ENCODE measurements around the gene SLC25A33. TPM values are rescaled to one million over a fixed set of nuclear protein-coding genes. Genes with fewer than 3 reads are reported as not detected.
"Not testable (repeated sequence)": the region's sequence is repeated elsewhere in the genome, so short reads cannot be mapped to it uniquely, and the experiment has no call there.

SLC25A33 gene
- total RNA-seq, 6 experiments from 2014 or later, result 3.5 to 26.5 (median 8.2) TPM

DNA sequence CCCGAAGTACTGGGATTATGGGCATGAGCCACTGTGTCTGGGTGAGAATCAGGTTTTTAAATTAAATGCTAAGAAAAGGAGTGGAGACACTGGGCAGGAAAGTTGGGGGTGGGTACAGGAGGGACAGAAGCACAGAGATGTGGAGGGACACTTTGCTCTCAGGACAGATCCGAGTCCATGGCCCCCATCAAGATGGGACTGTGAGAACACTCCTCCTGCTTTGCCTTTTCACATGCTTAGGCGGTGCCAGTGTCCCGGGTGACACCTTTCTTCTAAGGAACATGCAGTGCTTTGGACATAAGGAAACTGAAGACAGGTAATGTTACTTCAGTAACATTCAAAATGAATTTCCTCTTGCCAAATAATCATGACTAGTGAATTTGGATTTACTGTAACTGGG, 16.7 kb downstream of the SLC25A33 start:
- Histone ChIP-seq H3K9me3 (no peaks in the 10 kb centered on the region), H3K4me1 (peaks cover 0 to 59% (median 22%) of the 10 kb centered on the region in 4 donors), H3K27me3 (no peaks in the 10 kb centered on the region), H3K36me3 (peaks cover 0 to 26% (median 8%) of the 10 kb centered on the region in 4 donors), H3K4me3 (peak overlapping the region in 1 of 3 donors; percentile 19), H3K27ac (peak overlapping the region; percentile 80 to 84 (median 83))
- no peak for DNase-seq
- no peak for TF ChIP-seq POLR2A (IDR thresholded peaks at IDR 0.05)
- TF ChIP-seq, protein P1, sequence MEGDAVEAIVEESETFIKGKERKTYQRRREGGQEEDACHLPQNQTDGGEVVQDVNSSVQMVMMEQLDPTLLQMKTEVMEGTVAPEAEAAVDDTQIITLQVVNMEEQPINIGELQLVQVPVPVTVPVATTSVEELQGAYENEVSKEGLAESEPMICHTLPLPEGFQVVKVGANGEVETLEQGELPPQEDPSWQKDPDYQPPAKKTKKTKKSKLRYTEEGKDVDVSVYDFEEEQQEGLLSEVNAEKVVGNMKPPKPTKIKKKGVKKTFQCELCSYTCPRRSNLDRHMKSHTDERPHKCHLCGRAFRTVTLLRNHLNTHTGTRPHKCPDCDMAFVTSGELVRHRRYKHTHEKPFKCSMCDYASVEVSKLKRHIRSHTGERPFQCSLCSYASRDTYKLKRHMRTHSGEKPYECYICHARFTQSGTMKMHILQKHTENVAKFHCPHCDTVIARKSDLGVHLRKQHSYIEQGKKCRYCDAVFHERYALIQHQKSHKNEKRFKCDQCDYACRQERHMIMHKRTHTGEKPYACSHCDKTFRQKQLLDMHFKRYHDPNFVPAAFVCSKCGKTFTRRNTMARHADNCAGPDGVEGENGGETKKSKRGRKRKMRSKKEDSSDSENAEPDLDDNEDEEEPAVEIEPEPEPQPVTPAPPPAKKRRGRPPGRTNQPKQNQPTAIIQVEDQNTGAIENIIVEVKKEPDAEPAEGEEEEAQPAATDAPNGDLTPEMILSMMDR (IDR thresholded peaks at IDR 0.05), result no peak
- intact Hi-C loops (cut with DNase I), result no loop called here
- 59% methylated on average over 3 of the region's 4 CpGs for WGBS (ENCODE audit: insufficient coverage, low coverage, low lambda C conversion rate, missing lambda C conversion rate)
- ATAC-seq, result no peak

DNA sequence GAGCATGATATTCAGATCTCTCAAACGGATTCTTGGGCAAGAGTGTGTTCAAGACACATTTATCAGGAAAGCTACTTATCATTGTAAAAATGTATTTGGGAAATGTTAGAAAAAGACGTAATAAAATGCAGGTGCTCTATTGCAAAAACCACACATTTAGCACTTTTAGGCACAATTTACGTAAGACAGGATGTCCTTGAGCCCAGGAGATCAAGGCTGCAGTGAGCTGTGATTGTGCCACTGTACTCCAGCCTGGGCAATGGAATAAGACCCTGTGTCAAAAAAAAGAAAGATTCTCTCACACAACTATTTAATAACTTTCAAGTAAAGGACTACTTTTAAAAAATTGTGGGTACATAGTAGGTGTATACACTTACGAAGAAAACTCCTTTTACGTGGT, 18.4 kb downstream of the SLC25A33 start:
- TF ChIP-seq POLR2A (IDR thresholded peaks at IDR 0.05), result no peak
- intact Hi-C loops (cut with DNase I), result no loop called here

DNA sequence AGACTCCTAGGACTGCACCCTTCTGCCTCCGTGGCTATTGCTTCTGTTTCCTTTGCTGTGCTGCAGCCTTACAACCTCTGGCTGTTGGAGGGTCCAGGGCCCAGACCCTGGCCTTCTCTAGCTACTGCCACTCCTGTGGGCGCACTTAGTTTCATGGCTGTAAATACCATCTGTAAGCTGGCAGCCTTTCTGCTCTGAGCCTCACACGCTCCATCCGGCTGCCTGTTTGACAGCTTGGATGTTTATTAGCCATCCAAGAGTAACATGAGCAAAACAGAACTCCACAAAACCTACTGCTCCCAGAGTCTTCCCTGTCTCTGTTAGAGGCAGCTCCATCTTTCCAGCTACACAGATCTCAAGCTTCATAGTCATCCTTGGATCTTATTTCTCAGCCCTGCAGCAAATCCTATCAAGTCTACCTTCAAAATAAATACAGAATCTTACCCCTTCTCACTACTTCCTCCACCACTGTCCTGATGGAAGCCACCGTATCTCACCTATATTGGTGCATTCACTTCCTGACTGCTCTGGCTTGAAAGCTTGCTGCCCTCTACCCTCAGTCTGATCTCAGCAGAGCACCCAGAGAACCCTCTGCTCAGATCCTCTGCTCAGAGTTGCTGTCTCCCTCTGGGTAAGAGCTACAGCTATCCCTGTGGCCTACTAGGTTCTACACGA, 19.1 kb downstream of the SLC25A33 start:
- Histone ChIP-seq H3K36me3 (peaks cover 0 to 26% (median 8%) of the 10 kb centered on the region in 4 donors), H3K27ac (no peak overlapping the region), H3K27me3 (no peaks in the 10 kb centered on the region), H3K9me3 (no peaks in the 10 kb centered on the region), H3K4me1 (peaks cover 0 to 38% (median 13%) of the 10 kb centered on the region in 4 donors), H3K4me3 (no peak overlapping the region)
- intact Hi-C loops (cut with DNase I), result no loop called here
- 87% methylated on average over 6 of the region's 6 CpGs for WGBS (ENCODE audit: insufficient coverage, low coverage, low lambda C conversion rate, missing lambda C conversion rate)
- ATAC-seq, result no peak
- no peak for DNase-seq
- no peak for TF ChIP-seq POLR2A (IDR thresholded peaks at IDR 0.05)
- TF ChIP-seq, protein P1 (IDR thresholded peaks at IDR 0.05), result no peak

More for the DNA sequence above, 18.4 kb downstream of the SLC25A33 start:
- WGBS (ENCODE audit: insufficient coverage, low coverage, low lambda C conversion rate, missing lambda C conversion rate), result 50% methylated on average over 5 of the region's 5 CpGs
- Histone ChIP-seq H3K9me3 (no peaks in the 10 kb centered on the region), H3K27me3 (no peaks in the 10 kb centered on the region), H3K4me3 (no peak overlapping the region), H3K36me3 (peaks cover 0 to 26% (median 8%) of the 10 kb centered on the region in 4 donors), H3K4me1 (peaks cover 0 to 46% (median 13%) of the 10 kb centered on the region in 4 donors), H3K27ac (no peak overlapping the region)
- ATAC-seq, result no peak
- DNase-seq, result no peak

DNA sequence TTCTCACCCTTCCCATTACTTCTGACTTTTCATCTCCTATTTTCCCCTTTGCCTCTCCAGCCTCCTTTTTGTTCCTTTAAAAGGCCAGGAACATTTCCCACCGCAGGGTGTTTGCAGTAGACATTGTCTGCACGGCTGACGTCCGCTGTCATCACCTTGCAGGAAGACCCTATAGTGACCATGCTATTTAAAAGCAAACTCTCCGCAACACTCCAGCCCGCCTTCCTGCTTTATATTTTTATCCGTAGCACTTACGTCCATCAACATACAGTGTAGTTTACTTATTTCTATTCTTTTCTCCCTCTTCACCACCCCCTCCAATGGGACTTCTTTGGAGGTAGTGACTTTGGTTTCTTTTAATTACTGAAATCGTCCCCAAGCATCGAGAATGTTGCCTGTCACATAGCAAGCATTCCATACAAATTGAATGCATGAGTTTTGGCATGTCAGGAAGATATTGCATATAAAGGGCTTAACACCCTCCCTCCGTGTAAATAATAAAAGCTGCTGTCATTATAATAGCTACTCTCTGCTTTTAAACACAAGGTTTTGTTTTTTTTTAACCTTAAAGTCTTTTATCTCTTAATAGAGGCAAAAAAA, 19.8 kb downstream of the SLC25A33 start:
- Histone ChIP-seq H3K4me3 (no peak overlapping the region), H3K36me3 (peaks cover 0 to 26% (median 8%) of the 10 kb centered on the region in 4 donors), H3K4me1 (peaks cover 0 to 33% (median 12%) of the 10 kb centered on the region in 4 donors), H3K27me3 (no peaks in the 10 kb centered on the region), H3K9me3 (no peaks in the 10 kb centered on the region), H3K27ac (no peak overlapping the region)
- no peak for DNase-seq
- no peak for TF ChIP-seq POLR2A (IDR thresholded peaks at IDR 0.05)
- TF ChIP-seq, protein P1 (IDR thresholded peaks at IDR 0.05), result no peak
- 89% methylated on average over 11 of the region's 11 CpGs for WGBS (ENCODE audit: insufficient coverage, low coverage, low lambda C conversion rate, missing lambda C conversion rate)
- intact Hi-C loops (cut with DNase I), result no loop called here
- no peak for ATAC-seq

DNA sequence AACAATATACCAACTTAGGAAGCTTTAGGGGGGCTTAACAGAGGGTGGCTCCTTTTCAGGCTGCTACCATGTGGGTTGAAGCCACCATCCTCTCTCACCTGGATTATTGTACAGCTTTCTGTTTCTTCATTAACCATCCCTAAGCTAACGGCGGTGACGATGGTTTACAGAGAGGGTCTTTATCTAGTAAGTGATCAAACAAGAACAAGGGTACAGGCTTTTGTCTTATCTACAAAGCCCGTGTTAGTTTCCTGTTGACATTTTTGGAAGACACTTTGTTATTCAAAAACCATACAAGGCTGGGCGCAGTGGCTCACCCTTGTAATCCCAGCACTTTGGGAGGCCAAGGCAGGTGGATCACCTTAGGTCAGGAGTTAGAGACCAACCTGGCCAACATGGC, 20.4 kb downstream of the SLC25A33 start:
- TF ChIP-seq, protein P1 (IDR thresholded peaks at IDR 0.05), result no peak
- TF ChIP-seq POLR2A (IDR thresholded peaks at IDR 0.05), result no peak
- DNase-seq (no peak), ATAC-seq (no peak)
- Histone ChIP-seq H3K27me3 (no peaks in the 10 kb centered on the region), H3K27ac (no peak overlapping the region), H3K36me3 (peaks cover 0 to 26% (median 8%) of the 10 kb centered on the region in 4 donors), H3K9me3 (no peaks in the 10 kb centered on the region), H3K4me1 (peaks cover 0 to 29% (median 9%) of the 10 kb centered on the region in 4 donors), H3K4me3 (no peak overlapping the region)
- intact Hi-C loops (cut with DNase I), result no loop called here
- WGBS (ENCODE audit: insufficient coverage, low coverage, low lambda C conversion rate, missing lambda C conversion rate), result 72% methylated on average over 5 of the region's 5 CpGs

DNA sequence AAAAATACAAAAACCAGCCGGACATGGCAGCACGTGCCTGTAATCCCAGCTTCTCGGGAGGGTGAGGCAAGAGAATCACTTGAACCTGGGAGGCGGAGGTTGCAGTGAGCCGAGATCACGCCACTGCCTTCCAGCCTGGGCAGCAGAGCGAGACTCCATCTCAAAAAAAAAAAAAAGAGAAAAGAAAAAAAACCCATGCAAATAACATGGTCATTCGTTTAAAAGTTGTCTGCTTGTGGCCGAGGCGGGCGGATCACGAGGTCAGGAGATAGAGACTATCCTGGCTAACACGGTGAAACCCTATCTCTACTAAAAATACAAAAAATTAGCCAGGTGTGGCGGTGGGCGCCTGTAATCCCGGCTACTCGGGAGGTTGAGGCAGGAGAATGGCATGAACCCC, 20.8 kb downstream of the SLC25A33 start:
- Histone ChIP-seq H3K36me3 (peaks cover 0 to 26% (median 8%) of the 10 kb centered on the region in 4 donors), H3K4me1 (peaks cover 0 to 29% (median 8%) of the 10 kb centered on the region in 4 donors)
- ATAC-seq; H3K4me3 ChIP-seq; H3K27ac ChIP-seq; DNase-seq; H3K9me3 ChIP-seq; H3K27me3 ChIP-seq; intact Hi-C loops (cut with DNase I): not testable (repeated sequence)
- 96% methylated on average over 15 of the region's 17 CpGs for WGBS (ENCODE audit: insufficient coverage, low coverage, low lambda C conversion rate, missing lambda C conversion rate)

Data from right lobe of liver (tissue), 6 donors.